ENCODE measurements around the gene KPNA1.

DNA sequence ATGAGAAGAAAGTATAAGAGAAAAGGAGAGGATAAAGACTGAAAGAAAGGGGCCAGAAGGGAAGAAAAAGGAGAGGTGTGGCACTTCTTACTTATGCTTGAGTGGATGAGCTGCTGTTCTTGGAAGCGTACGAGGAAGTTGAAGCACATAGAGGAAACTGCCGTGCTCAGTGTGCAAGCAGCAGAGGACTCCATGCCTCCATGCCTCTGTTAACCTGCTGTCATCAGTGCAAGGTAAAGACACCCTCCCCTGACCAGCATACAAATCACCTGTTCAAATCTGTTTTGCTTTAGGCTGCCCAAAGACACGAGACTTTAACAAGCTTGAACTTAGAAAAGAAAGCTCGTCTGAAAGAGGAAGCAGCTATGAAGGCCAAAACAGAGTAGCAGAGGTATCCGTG lies 105.3 kb downstream of the KPNA1 start:
- TF ChIP-seq CTCF (conservative IDR thresholded peaks at IDR 0.05; ENCODE audit: low read depth, low read length) (no peak), EZH2 (IDR thresholded peaks at IDR 0.05; ENCODE audit: low read length, unreplicated experiment) (no peak)

All from PC-3 (cell line).